RWPE1 (cell line): Measurements from ENCODE around the gene PAK5.

Experiments
- CTCF ChIA-PET: fragments of 350-600 bp; sonication (Branson Sonifier 250); formaldehyde crosslinking; extraction: SDS; loops from one replicate; lab custom pipeline; 2021; lab: Yijun Ruan, JAX
- POLR2A ChIA-PET: fragments of 400-600 bp; formaldehyde crosslinking; extraction: SDS; loops from one replicate; lab custom pipeline; 2020; ENCODE audit warnings: antibody characterized with exemption; ENCODE audit not compliant: low non-redundant PET; lab: Yijun Ruan, JAX
- DNase-seq: peaks from one replicate; pipeline ENCODE4 v3.0.0; 2012; ENCODE audit warnings: low spot score
- H3K27ac ChIP-seq: fragments of 450-650 bp; 2 replicates; pipeline ENCODE4 v1.5.1; 2017
- CTCF ChIP-seq: fragments of 450-650 bp; conservative IDR thresholded peaks from 2 replicates; pipeline ENCODE4 v1.5.1; 2017; ENCODE audit warnings: low read depth, mild to moderate bottlenecking

Gene PAK5

GRCh38 chr20:9686866-9687265, 152.0 kb downstream of the PAK5 start:
- H3K27ac ChIP-seq = no peak overlapping the region
- no peak for TF ChIP-seq CTCF
- DNase-seq = no peak
- ChIA-PET POLR2A (no interaction called here), CTCF (no interaction called here)

DNA sequence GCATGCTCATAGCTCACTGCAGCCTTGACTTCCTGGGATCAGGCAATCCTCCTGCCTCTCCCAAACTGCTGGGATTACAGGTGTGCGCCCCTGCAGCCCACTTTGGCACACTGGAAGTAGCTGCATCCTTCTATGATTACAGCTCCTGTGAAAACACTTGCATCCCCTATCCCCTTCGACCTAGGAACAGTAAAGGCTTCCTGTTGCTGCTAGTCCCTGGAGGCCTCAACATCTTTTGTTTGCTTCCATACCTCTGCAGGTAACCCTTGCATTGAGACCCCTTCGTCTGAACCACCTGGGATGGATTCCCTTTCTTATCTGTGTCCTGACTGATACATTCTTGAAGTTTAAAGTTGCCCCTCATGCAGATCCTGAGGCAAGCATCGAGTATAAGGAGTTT, 152.4 kb downstream of the PAK5 start:
- ChIA-PET POLR2A (no interaction called here), CTCF (no interaction called here)
- DNase-seq = no peak
- TF ChIP-seq CTCF = no peak
- H3K27ac ChIP-seq = no peak overlapping the region

DNA sequence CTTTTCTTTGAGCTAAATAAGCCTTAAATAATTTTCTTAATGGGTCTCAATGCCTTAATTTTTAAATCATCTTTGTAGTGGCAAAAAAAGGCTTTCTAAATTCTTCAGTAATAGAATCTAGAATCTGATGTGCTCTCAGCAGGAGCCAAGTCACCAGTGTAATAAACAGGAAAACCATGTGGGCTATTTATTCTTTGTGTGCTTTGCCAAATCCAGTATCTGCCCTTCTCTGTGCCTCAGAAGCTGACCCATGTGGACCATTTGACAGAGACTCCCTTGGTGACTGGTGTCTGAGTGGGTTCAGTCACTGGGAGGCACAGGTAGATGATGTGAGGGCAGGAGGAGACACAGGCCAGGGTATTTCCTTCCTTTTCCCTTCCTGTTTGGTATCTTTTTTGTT, 152.9 kb downstream of the PAK5 start:
- POLR2A ChIA-PET = no interaction called here
- CTCF ChIA-PET = no interaction called here
- TF ChIP-seq CTCF = no peak
- no peak for DNase-seq
- no peak overlapping the region for H3K27ac ChIP-seq

GRCh38 chr20:9685011-9685410, 153.9 kb downstream of the PAK5 start:
- no peak overlapping the region for H3K27ac ChIP-seq
- POLR2A ChIA-PET = no interaction called here
- no peak for DNase-seq
- TF ChIP-seq CTCF = no peak
- CTCF ChIA-PET = interaction anchor here (0.7 to 1.1 kb wide), 2 partner anchors 9 to 266 kb away, joined by 3 read pairs; no protein-coding TSS in a partner anchor

DNA sequence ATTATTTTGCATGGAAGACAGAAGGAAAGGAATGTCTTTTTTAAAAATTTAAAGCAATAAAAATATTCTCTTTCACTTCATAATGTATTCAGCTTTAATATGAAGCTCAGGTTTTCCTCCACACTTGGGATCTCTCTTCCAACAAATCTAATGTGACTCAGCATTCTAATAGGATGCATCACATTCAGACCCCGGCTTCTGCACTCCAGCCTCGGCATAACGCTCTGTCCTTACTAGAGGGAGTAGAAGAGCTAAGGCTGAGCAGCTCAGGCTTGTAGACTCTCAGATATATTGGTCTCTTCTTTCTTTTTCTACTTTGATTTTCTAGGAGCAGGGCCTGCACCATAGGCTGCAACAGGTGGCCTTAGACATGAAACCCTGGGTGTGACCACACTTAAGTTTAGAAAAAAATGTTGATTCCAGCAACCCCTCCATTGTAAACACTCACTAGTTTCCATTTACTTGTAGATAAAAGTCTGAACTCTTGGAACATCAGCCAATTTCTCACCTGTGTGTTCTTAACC, 161.7 kb downstream of the PAK5 start:
- ChIA-PET CTCF (no interaction called here), POLR2A (no interaction called here)
- DNase-seq = no peak
- H3K27ac ChIP-seq = no peak overlapping the region
- TF ChIP-seq CTCF = no peak

DNA sequence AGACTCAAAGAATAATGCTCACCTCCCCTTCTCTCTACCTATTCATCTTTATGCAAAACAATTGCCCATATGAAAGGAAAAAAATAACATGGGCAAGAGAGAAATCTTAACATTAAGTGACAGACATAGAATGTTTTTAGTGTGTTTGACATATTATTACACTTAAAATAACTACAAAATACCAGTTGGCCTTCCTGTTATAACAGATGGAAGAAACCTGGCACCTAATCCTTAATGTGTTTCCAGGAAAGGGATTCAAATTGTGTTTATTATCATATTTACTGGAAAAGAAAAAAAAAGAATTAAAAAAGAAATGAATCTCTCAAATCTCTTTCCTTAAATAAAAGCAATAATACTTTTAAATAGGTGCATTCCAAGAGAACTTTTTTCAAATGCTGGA, 165.9 kb downstream of the PAK5 start:
- POLR2A ChIA-PET = no interaction called here
- no peak overlapping the region for H3K27ac ChIP-seq
- DNase-seq = no peak
- TF ChIP-seq CTCF = no peak
- CTCF ChIA-PET = interaction anchor here (0.7 kb wide), 1 partner anchor 9 kb away, joined by 5 read pairs; no protein-coding TSS in a partner anchor
